ENCODE results near the gene PSPC1.

DNA sequence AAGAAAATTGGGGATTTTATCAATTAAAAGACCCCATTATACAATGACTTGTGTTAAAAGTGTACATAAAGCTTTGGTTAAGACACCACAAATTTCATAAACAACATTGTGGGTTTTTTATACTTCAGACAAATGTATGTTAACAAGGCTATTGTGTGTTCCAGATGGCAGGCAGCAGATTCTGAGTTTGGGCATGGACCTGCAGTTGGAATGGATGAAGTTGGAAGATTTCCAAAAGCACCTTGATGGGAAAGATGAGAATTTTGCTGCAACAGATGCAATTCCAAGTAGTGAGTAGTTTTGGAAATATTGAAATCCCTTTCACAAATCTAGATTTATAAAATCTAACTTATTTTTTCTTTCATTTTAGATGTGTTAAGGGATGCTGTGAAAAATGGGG is 123.9 kb downstream of the PSPC1 start:
- no peak for TF ChIP-seq CTCF (IDR thresholded peaks at IDR 0.05; ENCODE audit: poor library complexity)
- no peak for TF ChIP-seq EZH2 (IDR thresholded peaks at IDR 0.05; ENCODE audit: borderline replicate concordance)
- TF ChIP-seq EZH2phosphoT487 (IDR thresholded peaks at IDR 0.05; ENCODE audit: low read depth, severe bottlenecking, unreplicated experiment), result no peak

All from hepatocyte (in vitro differentiated cells).